HPDE6-E6E7 (cell line): ENCODE data around the gene PIAS2.

ENCODE experiments used
- DNase-seq: peaks from one replicate; pipeline ENCODE4 v3.0.0; 2011; ENCODE audit warnings: missing footprints; ENCODE audit errors: extremely low spot score

PIAS2 gene

GRCh38 chr18:46761059-46761769 lies 156.1 kb downstream of the PIAS2 start:
- DNase-seq, result no peak

- no peak for DNase-seq
Observed at GRCh38 chr18:46759890-46760289, 157.4 kb downstream of the PIAS2 start.

- no peak for DNase-seq
Observed at GRCh38 chr18:46756559-46757201, 160.6 kb downstream of the PIAS2 start, which contains the start of gene ST8SIA5. Gene ST8SIA5 (minus strand): TSS chr18:46757053. CDS start chr18:46756508, 545 bp downstream.

GRCh38 chr18:46756025-46756558 lies 161.2 kb downstream of the PIAS2 start:
- no peak for DNase-seq

- no peak for DNase-seq
Observed at GRCh38 chr18:46755315-46756024, 161.8 kb downstream of the PIAS2 start.

GRCh38 chr18:46754661-46755292 lies 162.5 kb downstream of the PIAS2 start:
- no peak for DNase-seq

- DNase-seq, result no peak
Observed at GRCh38 chr18:46754188-46754587, 163.1 kb downstream of the PIAS2 start.
